OCI-M1 (cell line): ENCODE measurements around the gene AREL1.
A peak's percentile ranks its signal among the peaks of the same experiment; 100 is the strongest.

Source experiments
- DNase-seq: peaks from one replicate; lab custom pipeline; 2025; lab: John Stamatoyannopoulos, UW

The AREL1 gene

GRCh38 chr14:74635847-74636246 lies 77.0 kb downstream of the AREL1 start:
- no peak for DNase-seq

- DNase-seq: no peak
Observed at GRCh38 chr14:74634964-74635363, 77.9 kb downstream of the AREL1 start.

- no peak for DNase-seq
Observed at GRCh38 chr14:74634481-74634880, 78.4 kb downstream of the AREL1 start.

- no peak for DNase-seq
Observed at GRCh38 chr14:74630881-74631690, 81.8 kb downstream of the AREL1 start.

GRCh38 chr14:74628418-74628817 lies 84.5 kb downstream of the AREL1 start:
- no peak for DNase-seq

- DNase-seq: peak; percentile 70
Observed at GRCh38 chr14:74627076-74627475, 85.8 kb downstream of the AREL1 start.

GRCh38 chr14:74622257-74622656 lies 90.6 kb downstream of the AREL1 start:
- DNase-seq: peak; percentile 20

- DNase-seq: no peak
Observed at GRCh38 chr14:74621556-74621955, 91.3 kb downstream of the AREL1 start.

- DNase-seq: no peak
Observed at GRCh38 chr14:74620923-74621322, 92.0 kb downstream of the AREL1 start.

GRCh38 chr14:74620497-74620921 lies 92.4 kb downstream of the AREL1 start:
- peak; percentile 84 for DNase-seq

GRCh38 chr14:74619672-74620131 lies 93.2 kb downstream of the AREL1 start:
- DNase-seq: peak; percentile 17

GRCh38 chr14:74618078-74618952 lies 94.6 kb downstream of the AREL1 start:
- DNase-seq: peak; percentile 30

- DNase-seq: no peak
Observed at GRCh38 chr14:74616996-74617700, 95.7 kb downstream of the AREL1 start.

- peak; percentile 11 for DNase-seq
Observed at GRCh38 chr14:74616507-74616906, 96.4 kb downstream of the AREL1 start.

GRCh38 chr14:74615735-74616134 lies 97.1 kb downstream of the AREL1 start:
- no peak for DNase-seq

GRCh38 chr14:74614508-74615495 lies 98.1 kb downstream of the AREL1 start:
- peak; percentile 1 for DNase-seq

GRCh38 chr14:74613211-74613914 lies 99.5 kb downstream of the AREL1 start:
- DNase-seq: no peak

- peak; percentile 82 for DNase-seq
Observed at GRCh38 chr14:74612350-74613021, 100.4 kb downstream of the AREL1 start.

- DNase-seq: no peak
Observed at GRCh38 chr14:74611650-74612349, 101.1 kb downstream of the AREL1 start, which contains the start of gene LTBP2. Gene LTBP2, minus strand, starts transcription at chr14:74612237. Its CDS starts 293 bp downstream, at chr14:74611944.
